Chondrocyte (in vitro differentiated cells): ENCODE data around the gene BLM. TPM values are rescaled to one million over a fixed set of nuclear protein-coding genes. Genes with fewer than 3 reads are reported as not detected.

ENCODE experiments used
- DNase-seq: peaks from one replicate; pipeline ENCODE4 v3.0.0; 2021; ENCODE audit warnings: mixed read lengths, low spot score
- H3K27ac Mint-ChIP-seq: one replicate; pipeline ENCODE4 v1.8.0; 2021; ENCODE audit warnings: mild to moderate bottlenecking, moderate library complexity, mixed read lengths; ENCODE audit not compliant: unreplicated experiment
- H3K27me3 Mint-ChIP-seq: 2 replicates; pipeline ENCODE4 v1.8.0; 2021; ENCODE audit warnings: low read depth, mixed read lengths
- H3K36me3 Mint-ChIP-seq: 2 replicates; pipeline ENCODE4 v1.8.0; 2021; ENCODE audit warnings: low read depth, mixed read lengths
- H3K4me1 Mint-ChIP-seq: 2 replicates; pipeline ENCODE4 v1.8.0; 2021; ENCODE audit warnings: low read depth, mild to moderate bottlenecking, mixed read lengths
- H3K4me3 Mint-ChIP-seq: one replicate; pipeline ENCODE4 v1.8.0; 2021; ENCODE audit warnings: mild to moderate bottlenecking, moderate library complexity, mixed read lengths; ENCODE audit not compliant: unreplicated experiment
- H3K9me3 Mint-ChIP-seq: 2 replicates; pipeline ENCODE4 v1.8.0; 2021; ENCODE audit warnings: low read depth, mixed read lengths
- total RNA-seq: library from RNA; stranded (reverse); gene quantifications from 3 replicates; pipeline ENCODE4 v1.2.1, GENCODE V29; 2021
- TF ChIP-seq, protein P1 (sequence below): fragments of 200-600 bp; sonication (generic); IDR thresholded peaks from 2 replicates; pipeline ENCODE4 v1.5.0; 2021; ENCODE audit warnings: antibody characterized with exemption, mild to moderate bottlenecking, moderate library complexity

The BLM gene
- total RNA-seq, 1 donor from 2014 or later = 3.5 TPM

DNA sequence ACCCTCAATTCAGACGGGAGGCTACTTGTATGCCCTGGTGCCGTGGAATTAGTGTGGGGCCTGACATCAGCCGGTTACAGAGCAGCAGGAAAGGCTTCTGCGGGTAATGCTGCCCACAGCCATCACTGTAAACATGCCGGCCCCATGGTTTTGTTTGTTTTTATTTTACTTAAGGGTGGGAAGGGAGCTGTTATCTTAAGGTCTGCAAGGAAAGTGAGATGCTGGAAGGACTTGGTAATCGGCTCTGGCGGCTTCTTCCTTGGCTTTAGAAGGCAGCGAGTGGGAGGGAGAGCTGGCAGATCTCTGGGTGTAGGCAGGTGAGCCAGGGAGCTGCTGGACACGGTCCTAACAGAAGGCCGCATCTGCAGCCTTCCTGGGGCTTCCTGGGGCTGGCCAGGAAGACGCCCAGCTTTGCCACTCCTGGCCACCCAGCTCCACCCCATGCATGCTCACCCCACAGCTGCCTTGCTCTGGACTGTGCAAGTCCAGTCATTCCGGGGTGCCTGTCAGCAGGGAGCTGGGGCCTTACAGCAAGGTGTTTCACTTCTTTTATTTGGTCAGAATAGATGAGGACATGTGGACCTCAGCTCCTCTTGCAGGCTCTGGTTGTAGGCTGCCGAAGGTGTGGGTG is 97.2 kb downstream of the BLM start:
- Mint-ChIP-seq H3K27ac (no peak overlapping the region), H3K36me3 (no peaks in the 10 kb centered on the region), H3K4me1 (peaks cover 12% of the 10 kb centered on the region), H3K4me3 (no peak overlapping the region), H3K9me3 (no peaks in the 10 kb centered on the region), H3K27me3 (no peaks in the 10 kb centered on the region)
- TF ChIP-seq, protein P1, sequence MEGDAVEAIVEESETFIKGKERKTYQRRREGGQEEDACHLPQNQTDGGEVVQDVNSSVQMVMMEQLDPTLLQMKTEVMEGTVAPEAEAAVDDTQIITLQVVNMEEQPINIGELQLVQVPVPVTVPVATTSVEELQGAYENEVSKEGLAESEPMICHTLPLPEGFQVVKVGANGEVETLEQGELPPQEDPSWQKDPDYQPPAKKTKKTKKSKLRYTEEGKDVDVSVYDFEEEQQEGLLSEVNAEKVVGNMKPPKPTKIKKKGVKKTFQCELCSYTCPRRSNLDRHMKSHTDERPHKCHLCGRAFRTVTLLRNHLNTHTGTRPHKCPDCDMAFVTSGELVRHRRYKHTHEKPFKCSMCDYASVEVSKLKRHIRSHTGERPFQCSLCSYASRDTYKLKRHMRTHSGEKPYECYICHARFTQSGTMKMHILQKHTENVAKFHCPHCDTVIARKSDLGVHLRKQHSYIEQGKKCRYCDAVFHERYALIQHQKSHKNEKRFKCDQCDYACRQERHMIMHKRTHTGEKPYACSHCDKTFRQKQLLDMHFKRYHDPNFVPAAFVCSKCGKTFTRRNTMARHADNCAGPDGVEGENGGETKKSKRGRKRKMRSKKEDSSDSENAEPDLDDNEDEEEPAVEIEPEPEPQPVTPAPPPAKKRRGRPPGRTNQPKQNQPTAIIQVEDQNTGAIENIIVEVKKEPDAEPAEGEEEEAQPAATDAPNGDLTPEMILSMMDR = no peak
- no peak for DNase-seq

DNA sequence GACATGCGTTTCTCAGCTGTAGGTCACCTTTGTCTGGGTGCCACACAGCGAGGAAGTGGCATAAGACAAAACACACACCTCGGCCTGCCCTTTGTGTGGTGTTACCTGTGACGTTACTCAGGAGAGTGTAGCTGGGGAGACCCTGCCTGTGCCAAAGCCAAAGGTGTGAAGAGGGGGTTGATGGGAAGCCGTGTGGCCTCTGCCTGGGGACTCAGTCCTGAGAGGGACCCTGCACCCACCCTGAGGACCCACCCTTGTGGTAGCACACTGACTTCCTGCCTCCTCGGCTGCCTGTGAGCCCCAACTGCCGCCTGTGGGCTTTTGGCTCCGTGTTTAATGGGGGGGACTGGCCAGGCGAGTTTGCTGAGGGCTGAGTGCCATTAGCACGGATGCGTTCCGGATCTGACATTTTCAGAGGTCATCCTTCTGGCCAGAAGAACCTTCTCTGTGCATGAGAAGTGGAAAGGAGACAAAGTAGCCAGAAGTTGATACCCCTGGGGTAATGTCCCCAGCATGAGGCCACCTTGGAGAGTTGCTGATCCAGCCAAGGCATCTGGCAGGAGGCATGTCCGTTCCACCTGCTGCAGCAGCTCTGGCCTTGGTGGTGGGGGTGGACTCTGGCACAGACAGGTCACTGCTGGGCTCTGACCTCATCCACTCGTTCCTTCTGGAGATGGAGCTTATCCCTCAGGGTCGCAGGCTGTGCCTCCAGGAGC is 99.4 kb downstream of the BLM start:
- Mint-ChIP-seq H3K27me3 (no peaks in the 10 kb centered on the region), H3K4me1 (peaks cover 12% of the 10 kb centered on the region), H3K4me3 (no peak overlapping the region), H3K27ac (no peak overlapping the region), H3K36me3 (no peaks in the 10 kb centered on the region), H3K9me3 (no peaks in the 10 kb centered on the region)
- DNase-seq = no peak
- TF ChIP-seq, protein P1 = no peak

- TF ChIP-seq, protein P1 = no peak
- no peak for DNase-seq
- H3K9me3 Mint-ChIP-seq = no peaks in the 10 kb centered on the region
- H3K27me3 Mint-ChIP-seq = no peaks in the 10 kb centered on the region
- peaks cover 11% of the 10 kb centered on the region for H3K4me1 Mint-ChIP-seq
- H3K36me3 Mint-ChIP-seq = no peaks in the 10 kb centered on the region
- no peak overlapping the region for H3K27ac Mint-ChIP-seq
- no peak overlapping the region for H3K4me3 Mint-ChIP-seq
Measured at GRCh38 chr15:90817117-90818057, 100.2 kb downstream of the BLM start.

GRCh38 chr15:90818251-90819210 is 101.4 kb downstream of the BLM start:
- TF ChIP-seq, protein P1 = peak; percentile 24
- Mint-ChIP-seq H3K36me3 (no peaks in the 10 kb centered on the region), H3K9me3 (no peaks in the 10 kb centered on the region), H3K27ac (no peak overlapping the region), H3K4me3 (no peak overlapping the region), H3K4me1 (peaks cover 8% of the 10 kb centered on the region), H3K27me3 (peaks cover 1% of the 10 kb centered on the region)
- DNase-seq = no peak
